ENCODE results near the gene PTPRN2.
A peak's percentile ranks its signal among the peaks of the same experiment; 100 is the strongest.
"Not testable (repeated sequence)": the region's sequence is repeated elsewhere in the genome, so short reads cannot be mapped to it uniquely, and the experiment has no call there.

Gene PTPRN2

GRCh38 chr7:158550394-158550700, 37.3 kb downstream of the PTPRN2 start:
- no peak for DNase-seq

- DNase-seq, result peak; percentile 77
These were observed 37.8 kb downstream of the PTPRN2 start for GRCh38 chr7:158549616-158550393.

DNA sequence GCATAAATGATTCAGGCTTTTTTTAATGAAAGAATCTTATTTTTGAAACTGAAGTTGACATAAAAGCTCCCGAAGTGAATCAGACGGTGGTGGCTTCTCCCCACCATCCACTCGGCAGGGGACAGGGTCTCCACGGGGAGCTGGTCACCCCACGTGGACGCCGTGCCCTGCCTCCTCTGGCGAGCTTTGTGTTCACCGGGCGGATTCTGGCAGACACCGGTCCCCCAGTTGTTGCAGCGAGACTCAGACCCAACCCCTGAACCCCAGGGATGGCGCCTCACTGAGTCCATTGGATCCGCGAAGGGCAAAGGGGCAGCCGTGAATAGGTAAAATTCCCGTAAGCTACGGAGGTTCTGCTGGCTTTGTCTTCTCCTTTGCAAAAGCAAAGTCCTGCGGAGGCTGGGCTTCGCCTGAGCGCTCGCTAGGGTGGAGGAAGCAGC, 38.4 kb downstream of the PTPRN2 start:
- no peak for DNase-seq

- no peak for DNase-seq
These were observed 38.9 kb downstream of the PTPRN2 start for GRCh38 chr7:158548726-158549125.

- DNase-seq, result no peak
These were observed 39.8 kb downstream of the PTPRN2 start for GRCh38 chr7:158547817-158548216.

DNA sequence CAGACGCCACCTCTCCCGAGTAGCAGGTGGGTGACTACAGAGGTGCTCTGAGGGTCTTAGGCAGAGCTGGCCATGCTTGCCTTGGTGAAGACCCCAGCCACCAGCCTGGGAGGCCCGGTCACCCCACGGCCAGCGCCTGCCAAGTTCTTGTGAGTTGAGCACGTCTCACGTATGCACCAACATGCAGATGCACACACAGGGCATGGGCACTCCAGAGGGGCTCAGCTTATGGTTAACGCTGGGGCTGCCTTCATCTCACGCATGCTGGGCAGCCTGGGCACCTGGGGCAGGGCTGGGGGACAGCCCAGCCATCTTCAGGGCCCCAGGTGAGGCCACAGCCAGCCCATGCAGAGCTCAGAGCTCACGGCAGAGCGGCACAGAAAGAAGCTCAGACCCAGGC, 41.0 kb downstream of the PTPRN2 start:
- peak; percentile 14 for DNase-seq

DNA sequence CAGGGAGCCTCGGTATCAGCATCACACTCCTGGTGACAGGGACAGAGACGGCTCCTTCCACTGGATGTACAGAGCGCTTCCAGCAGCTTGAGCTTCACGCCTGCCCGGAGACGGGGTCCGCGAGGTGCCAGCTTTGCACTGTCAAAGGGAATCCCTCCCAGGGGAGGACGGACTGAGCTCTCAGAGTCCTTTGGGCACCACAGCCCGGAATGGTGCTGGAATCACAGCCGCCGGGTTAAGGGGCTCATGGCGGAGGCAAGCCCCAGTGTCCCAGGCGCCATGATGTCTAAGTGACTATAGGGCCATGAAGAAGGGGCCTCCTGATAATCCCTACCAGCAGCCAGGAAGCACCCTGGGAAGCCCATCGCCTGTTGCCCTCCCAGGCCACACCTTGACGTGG, 41.4 kb downstream of the PTPRN2 start:
- DNase-seq, result peak; percentile 6

- DNase-seq, result peak; percentile 4
These were observed 42.9 kb downstream of the PTPRN2 start for GRCh38 chr7:158544708-158545107.

DNA sequence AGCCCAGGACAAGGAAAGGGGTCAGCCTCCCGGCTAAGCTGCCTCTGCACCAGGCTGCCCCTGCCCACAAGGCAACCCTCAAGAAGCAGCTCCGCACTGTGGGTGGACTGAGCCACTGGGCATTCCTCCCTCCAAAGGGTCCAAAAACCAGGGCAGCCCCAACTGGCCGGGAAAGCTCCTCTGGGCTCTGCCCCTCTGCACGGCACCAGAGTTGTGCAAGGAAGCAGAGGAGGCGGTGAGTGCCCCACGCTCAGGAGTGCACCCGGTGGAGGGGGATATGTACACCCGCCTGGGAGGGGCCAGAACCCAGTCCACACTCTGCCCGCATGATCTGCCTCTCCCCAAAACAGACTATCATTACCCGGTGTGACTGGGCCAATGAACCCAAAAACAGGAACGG, 43.8 kb downstream of the PTPRN2 start:
- peak; percentile 11 for DNase-seq

- DNase-seq, result peak; percentile 10
These were observed 44.7 kb downstream of the PTPRN2 start for GRCh38 chr7:158542651-158543566.

DNA sequence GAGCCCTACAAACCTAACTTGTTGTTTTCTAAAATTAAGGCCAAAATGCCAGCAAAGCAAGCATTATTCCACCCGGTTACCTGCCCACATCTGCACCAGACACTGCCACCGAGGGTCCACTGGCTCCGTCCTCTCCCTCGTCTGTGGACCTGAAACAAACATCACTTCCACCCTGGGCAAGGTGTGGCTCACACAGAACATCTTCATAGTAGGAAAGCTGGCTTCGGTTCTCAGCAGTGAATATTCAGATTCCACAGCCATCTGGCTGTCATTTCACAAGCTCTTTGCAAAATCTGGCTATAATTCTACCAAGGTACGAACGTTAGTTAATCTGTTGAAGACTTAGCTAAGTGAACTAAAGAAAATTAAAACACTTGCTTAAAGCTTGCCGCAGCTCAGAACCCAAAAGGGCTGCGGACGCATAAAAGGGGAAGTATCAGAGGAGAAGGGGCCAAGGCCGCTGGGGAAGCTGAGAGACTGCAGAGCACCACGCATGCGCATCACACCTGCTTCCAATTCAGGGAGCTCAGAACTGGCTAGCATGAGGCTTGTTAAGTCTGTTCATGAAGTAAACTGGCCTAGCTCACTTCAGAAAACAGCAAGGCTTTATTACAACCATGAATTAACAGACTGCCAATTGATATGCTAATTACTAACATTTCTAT, 46.1 kb downstream of the PTPRN2 start:
- peak; percentile 12 for DNase-seq

GRCh38 chr7:158539711-158540146, 47.9 kb downstream of the PTPRN2 start:
- no peak for DNase-seq

DNA sequence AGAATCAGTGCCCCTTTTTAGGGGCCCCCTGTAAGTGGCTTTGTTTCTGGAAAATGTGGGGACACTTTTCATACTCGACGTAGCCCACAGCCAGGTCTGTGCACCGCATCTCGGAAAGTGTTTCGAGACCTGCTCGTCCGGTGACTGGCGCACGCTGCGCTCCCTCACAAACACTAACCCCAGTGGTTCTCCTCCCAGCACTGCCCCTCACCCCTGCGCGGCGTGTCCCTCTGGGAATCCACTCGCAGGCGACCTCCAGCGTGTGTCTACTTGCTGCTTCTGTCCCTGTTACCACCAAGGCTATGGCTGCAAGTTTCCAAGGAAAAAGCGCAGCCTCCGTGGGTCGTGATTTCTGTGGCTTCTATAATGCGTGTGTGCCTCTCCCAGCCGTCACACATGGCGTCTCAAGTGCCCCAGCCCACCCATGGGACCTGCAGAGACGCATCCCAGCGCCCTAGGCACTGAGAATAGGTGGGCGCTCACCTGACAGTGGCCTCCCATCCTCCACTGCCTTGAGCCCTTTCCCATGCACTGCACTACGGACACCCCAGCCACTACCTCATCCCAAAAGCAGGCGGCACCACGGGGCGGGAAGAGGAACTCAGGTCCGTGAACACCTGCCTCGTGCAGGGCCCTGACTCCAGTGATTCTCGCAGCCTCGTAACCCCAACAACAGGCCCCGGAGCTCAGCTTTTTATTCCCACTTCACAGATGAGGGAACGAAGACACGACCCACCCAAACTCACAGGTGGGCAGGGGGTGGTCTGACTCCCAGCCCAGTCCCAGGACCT, 49.3 kb downstream of the PTPRN2 start:
- no peak for DNase-seq

DNA sequence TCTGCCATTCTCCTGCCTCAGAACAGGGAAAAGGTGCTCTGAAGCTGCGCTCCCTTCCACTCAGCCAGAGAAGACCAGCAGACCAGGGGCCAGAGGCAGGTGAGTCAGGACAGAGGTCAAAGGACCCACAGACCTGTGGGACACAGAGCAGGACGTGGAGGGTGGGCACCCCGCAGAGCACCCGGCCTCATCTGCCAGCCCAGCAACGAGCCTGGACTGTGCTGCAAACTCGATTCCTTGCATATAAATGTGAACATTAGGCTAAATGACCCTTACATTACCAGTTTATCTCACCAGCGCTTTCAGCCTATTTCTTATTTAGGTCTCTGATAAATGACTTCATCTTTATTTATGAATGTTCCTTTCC, 50.1 kb downstream of the PTPRN2 start:
- no peak for DNase-seq

- no peak for DNase-seq
These were observed 50.6 kb downstream of the PTPRN2 start for GRCh38 chr7:158536871-158537515.

GRCh38 chr7:158535079-158535478, 52.5 kb downstream of the PTPRN2 start:
- DNase-seq, result no peak

- DNase-seq, result no peak
These were observed 53.0 kb downstream of the PTPRN2 start for GRCh38 chr7:158534598-158534997.

- not testable (repeated sequence) for DNase-seq
These were observed 53.5 kb downstream of the PTPRN2 start for GRCh38 chr7:158534134-158534515.

GRCh38 chr7:158533386-158534133, 54.1 kb downstream of the PTPRN2 start:
- no peak for DNase-seq

- no peak for DNase-seq
These were observed 55.5 kb downstream of the PTPRN2 start for GRCh38 chr7:158532093-158532627.

- DNase-seq, result no peak
These were observed 56.0 kb downstream of the PTPRN2 start for GRCh38 chr7:158531661-158532060.
